GM18858 (cell line): ENCODE measurements around the gene KIR3DL3.
"Not testable (repeated sequence)": the region's sequence is repeated elsewhere in the genome, so short reads cannot be mapped to it uniquely, and the experiment has no call there.

Source experiments
- ATAC-seq: cut with Tn5 transposase; IDR thresholded peaks from one replicate; pipeline ENCODE4 v1.9.1; 2021; ENCODE audit not compliant: unreplicated experiment

Gene KIR3DL3

DNA sequence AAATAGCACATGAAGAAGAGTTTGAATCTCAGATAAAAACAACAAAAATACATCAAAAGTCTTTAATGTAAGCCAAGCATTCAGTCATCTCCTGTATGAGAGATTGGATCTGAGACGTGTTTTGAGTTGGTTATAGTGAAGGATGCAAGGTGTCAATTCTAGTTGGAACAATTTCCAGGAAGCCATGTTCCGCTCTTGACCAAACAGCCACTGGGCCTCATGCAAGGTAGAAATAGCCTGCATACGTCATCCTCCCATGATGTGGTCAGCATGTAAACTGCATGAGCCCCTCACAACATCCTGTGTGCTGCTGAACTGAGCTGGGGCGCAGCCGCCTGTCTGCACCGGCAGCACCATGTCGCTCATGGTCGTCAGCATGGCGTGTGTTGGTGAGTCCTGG lies at the start of gene KIR3DL3:
KIR3DL3 (plus strand) TSS at position 301 of the 400 bp plus-strand sequence; CDS start at position 356, 55 bp downstream.
- ATAC-seq = no peak

DNA sequence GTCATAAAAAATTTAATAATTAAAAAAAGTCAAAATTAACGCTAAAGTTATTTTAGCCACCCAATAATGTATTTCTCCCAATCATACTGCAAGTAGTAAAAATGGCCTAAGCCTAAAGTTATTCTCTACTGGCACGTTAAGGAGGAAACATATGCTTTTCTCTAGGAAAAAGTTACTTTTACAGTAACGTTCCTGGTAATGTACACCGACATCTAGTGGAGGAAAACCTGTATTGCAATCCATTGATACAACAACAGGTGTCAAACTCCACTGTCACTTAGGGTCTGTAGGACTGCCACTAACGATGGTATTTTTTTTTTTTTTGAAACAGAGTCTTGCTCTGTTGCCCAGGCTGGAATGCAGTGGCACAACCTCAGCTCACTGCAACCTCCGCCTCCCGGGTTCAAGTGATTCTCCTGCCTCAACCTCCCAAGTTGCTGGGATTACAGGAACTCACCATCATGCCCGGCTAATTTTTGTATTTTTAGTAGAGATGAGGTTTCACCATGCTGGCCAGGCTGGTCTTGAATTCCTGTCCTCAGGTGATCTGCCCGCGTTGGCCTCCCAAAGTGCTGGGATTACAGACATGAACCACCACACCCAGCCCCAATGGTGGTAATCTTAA lies 47.9 kb upstream of the KIR3DL3 start:
- not testable (repeated sequence) for ATAC-seq

DNA sequence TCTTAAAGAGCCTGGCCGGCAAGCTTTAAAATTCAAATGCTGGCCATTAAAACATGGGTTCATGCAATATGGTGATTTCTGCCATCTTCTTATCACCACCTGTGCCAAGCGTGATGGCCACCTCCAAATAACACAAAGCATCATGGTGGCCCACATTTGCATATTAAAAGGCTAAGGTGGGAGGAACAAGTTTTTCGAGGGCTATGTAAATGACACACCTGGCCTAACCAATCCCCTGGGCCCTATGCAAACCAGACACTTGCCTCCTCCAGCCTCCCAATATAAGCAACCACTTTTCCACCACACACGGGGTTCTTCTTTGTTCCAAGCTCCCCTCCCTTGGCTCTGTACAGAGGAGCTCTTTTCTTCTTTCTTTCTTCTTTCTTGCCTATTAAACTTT lies 47.0 kb upstream of the KIR3DL3 start:
- no peak for ATAC-seq

DNA sequence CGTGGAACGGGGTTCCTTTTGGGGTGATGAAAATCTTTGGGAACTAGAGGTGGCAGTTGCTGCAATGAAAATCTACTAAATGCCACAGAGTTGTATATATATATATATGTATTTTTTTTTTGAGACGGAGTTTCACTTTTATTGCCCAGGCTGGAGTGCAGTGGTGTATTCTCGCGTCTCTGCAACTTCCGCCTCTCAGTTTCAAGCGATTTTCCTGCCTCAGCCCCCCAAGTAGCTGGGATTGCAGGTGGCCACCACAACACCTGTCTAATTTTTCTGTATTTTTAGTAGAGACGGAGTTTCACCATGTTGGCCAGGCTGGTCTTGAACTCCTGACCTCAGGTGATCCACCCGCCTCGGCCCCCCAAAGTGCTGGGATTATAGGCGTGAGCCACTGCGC lies 42.6 kb upstream of the KIR3DL3 start:
- not testable (repeated sequence) for ATAC-seq

DNA sequence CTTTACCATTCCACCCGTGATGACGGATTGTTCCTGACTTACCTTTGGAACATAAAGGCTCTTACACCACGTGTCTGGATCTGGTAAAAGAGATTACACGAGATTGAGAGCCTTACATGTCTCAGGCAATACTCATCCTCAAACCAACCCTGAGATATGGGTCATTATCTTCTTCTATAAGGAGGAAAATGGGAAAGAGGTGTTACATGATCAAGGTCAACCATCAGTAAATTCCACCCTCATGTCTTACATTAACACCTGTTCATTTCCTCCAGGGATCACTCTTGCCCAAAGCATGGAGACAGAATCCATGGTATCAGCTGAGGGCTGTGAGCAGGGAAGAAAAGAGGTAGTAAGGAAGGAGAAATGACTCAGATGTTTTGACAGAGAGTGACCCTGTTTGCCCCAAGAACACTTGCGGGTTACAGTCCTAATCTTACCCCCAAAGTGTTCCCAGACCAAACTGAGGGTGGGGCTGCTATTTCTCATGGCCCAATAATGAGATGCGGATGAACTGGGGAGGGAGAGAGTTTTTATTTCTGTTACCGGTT lies 41.9 kb upstream of the KIR3DL3 start:
- no peak for ATAC-seq

DNA sequence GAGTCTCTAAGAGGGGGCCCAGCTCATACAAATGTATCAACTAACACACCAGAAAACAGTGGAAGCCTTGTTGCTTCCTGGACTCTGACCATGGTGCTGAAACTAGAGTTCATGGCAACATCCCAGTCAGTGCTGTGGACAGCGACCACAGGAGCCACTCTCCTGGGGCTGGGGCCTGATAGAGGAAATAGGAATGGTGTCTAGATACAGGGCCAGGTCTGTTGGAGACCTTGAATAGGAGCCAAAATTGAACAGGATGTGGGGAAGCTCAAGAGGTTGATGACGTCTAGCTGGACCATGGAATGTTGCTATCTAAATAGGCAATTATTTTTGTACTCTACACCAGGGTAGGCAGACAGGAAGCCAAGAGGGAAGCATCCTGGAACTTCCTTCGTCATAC lies 39.7 kb upstream of the KIR3DL3 start:
- ATAC-seq = no peak

DNA sequence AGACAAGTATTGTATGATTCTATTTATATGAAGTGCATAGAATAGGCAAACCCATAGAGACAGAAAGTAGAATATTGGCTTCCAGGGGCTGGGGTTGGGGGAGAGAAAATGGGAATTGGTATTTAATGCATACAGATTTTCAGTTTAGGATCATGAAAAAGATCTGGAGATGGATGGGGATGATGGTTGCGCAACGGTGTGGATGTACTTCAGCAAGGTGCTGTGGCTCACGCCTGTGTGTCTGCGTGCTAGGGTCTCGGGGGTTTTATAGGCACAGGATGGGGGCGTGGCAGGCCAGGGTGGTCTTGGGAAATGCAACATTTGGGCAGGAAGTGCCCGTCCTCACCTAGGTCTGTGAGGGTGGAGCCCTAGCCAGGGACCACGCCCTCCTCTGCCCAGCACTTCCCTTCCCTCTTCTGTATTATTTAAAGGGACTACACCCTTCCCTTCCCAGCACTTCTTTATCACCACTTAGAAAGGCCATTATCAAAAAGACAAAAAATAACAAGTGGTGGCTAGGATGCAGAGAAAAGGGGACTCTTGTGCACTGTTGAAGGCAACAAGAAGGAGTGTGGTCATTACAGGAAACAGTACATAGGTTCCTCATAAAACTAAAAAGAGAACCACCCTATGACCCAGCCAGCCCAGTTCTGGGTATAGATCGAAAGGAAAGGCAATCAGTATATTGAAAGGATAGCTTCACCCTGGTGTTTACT lies 32.5 kb upstream of the KIR3DL3 start:
- no peak for ATAC-seq

DNA sequence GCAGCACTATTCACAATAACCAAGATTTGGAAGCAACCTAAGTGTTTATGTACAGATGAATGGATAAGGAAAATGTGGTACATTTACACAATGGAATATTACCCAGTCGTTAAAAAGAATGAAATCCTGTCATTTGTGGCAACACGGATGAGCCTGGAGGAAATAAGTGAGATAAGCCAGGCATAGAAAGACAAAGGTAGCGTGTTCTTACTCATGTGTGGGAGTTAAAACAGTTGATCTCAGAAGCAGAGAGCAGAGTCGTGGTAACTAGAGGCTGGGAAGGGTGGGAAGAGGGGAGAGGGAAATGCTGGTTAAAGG lies 32.0 kb upstream of the KIR3DL3 start:
- no peak for ATAC-seq

DNA sequence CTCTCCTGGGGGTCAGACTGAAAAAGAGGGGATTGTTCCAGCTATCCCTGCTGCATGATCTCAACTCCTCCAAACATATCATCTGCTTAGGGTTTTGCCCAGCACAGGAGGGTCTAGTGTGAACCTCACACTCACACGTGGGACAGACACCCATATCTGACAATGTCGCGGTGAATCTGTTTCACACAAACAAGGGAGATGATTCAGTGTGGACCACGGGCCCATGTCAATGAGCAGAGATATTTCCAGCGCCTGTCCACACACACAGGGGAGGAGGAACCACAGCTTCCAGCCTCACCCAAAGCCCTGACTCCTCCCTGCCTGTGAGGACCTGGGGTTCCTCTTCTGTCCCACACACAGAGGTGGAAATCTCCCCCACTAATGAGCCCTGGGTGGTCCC lies 29.6 kb upstream of the KIR3DL3 start:
- no peak for ATAC-seq

DNA sequence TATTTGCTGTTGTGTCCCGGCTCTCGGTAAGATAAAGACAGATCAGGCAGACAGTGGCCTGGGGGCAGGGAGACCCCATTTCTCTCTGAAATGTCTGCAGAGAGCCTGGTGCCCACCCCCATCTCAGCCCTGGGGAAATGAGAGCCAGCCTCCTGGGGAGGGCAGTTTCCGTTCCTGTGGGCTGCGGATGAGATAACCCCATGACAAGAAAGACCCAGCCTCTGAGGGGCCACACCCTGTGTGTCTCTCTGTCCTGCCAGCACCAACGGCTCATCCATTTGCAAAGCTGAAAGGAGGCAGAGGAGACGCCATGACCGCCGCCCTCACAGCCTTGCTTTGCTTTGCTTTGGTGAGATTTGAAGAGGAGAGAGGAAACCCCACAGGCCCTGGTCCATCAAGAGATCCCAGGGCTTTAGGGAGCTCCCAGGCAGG lies 28.1 kb upstream of the KIR3DL3 start:
- no peak for ATAC-seq

DNA sequence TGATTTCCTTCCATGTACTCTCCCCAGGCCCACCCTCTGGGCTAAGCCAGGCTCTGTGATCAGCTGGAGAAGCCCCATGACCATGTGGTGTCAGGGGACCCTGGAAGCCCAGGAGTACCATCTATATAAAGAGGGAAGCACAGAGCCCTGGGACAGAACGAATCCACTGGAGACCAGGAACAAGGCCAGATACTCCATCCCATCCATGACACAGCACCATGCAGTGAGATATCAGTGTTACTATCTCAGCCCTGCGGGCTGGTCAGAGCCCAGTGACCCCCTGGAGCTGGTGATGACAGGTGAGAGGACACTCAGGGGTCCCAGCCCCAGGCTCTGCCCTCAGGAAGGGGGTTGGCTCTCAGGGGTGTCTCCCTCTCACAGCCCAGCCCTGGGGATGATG lies 27.5 kb upstream of the KIR3DL3 start:
- ATAC-seq = no peak

DNA sequence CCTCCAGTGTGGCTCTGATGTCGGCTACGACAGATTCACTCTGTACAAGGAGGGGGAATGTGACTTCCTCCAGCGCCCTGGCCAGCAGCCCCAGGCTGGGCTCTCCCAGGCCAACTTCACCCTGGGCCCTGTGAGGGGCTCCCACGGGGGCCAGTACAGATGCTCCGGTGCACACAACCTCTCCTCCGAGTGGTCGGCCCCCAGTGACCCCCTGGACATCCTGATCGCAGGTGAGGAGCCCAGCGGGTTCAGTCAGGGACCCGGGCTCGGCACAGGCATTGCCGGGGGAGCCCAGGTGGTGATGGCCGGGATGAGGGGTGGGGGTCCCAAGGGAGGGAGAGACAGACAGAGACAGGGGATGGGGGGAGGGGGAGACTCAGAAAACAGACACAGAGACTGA lies 26.5 kb upstream of the KIR3DL3 start:
- ATAC-seq = not testable (repeated sequence)

DNA sequence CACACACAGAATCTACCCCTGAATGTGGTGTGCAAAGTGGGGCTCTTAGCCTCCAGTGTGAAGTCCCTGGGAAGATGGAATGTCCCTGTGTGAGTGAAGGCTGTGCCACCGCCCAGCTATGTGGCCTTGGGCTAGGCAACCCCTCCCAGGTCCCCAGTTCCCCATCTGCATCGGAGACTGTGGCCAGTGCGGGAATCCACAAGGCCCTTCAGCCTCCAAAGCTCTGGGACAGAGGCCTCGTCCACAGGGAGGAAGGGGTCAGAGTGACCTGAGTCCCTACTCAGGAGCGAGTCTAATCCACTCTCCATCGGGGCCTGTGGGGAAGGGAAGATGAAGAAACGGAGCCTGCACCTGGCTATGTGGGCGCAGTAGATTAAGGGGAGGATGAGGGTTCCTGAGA lies 19.3 kb upstream of the KIR3DL3 start:
- no peak for ATAC-seq

DNA sequence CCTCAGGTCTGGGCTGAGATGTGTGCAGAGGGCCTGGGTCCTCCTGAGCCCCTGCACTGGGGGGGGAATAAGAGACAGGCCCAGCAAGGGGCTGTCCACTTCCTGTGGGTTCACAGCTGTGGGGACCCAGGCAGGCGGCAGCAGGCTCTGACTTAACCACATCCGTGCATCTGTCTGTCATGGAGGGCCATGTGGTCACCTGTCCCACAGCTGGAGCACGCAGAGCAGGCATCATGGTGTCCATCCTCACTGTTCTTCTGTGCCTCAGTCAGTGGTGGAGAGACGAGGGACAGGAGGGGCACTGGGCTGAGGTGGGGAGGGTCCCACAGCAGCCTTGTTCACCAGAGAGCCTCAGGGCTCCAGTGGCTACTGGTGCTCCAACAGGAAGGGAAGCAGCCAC lies 16.3 kb upstream of the KIR3DL3 start:
- ATAC-seq = no peak

DNA sequence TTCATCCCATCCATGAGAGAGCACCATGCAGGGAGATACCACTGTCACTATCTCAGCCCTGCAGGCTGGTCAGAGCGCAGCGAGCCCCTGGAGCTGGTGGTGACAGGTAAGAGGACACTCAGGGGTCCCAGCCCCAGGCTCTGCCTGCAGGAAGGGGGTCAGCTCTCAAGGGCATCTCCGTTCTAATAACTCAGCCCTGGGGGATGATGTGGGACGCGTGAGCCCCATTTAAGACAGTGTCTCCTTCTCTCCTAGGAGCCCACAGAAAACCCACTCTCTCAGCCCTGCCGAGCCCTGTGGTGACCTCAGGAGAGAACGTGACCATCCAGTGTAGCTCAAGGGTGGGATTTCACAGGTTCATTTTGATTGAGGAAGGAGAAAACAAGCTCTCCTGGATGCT lies 15.5 kb upstream of the KIR3DL3 start:
- no peak for ATAC-seq

DNA sequence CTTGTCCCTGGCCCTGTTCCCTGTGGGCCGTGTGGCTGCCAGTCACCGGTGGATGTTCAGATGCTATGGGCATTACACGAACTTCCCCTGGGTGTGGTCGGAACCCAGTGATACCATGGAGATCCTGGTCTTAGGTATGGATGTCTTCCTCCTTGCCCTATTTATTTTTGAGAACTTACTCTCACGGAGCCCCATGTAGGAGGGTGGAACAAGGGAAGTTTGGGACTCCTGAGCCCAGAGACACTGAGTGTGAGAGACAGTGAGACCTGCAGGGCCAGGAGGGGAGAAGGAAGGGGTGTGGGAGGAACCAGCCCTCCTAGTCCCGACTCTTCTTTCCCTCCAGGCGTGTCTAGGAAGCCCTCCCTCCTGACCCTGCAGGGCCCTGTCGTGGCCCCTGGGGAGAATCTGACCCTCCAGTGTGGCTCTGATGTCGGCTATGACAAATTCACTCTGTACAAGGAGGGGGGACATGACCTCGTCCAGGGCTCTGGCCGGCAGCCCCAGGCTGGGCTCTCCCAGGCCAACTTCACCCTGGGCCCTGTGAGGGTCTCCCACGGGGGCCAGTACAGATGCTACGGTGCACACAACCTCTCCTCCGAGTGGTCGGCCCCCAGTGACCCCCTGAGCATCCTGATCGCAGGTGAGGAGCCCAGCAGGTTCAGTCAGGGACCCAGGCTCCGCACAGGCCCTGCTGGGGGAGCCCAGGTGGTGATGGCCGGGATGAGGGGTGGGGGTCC lies 14.9 kb upstream of the KIR3DL3 start:
- no peak for ATAC-seq

DNA sequence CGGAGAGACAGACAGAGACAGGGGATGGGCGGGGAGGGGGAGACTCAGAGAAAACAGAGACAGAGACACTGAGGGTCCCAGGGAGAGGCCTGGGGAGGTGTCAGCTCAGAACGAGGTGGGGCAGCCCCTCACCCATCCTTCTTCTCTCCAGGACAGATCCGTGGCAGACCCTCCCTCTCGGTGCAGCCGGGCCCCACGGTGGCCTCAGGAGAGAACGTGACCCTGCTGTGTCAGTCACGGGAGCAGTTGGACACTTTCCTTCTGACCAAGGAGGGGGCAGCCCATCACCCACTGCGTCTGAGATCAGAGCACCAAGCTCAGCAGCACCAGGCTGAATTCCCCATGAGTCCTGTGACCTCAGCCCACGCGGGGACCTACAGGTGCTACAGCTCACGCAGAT lies 14.3 kb upstream of the KIR3DL3 start:
- ATAC-seq = not testable (repeated sequence)

DNA sequence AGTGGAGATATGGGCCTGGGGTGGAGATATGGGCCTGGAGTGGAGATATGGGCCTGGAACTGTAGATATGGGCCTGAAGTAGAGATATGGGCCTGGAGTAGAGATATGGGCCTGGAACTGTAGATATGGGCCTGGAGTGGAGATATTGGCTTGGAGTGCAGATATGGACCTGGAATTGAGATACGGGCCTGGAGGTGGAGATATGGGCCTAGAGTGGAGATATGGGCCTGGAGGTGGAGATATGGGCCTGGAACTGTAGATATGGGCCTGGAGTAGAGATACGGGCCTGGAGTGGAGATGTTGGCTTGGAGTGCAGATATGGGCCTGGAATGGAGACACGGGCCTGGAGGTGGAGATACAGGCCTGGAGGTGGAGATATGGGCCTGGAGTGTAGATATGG lies 402 bp downstream of the KIR3DL3 start:
- no peak for ATAC-seq

DNA sequence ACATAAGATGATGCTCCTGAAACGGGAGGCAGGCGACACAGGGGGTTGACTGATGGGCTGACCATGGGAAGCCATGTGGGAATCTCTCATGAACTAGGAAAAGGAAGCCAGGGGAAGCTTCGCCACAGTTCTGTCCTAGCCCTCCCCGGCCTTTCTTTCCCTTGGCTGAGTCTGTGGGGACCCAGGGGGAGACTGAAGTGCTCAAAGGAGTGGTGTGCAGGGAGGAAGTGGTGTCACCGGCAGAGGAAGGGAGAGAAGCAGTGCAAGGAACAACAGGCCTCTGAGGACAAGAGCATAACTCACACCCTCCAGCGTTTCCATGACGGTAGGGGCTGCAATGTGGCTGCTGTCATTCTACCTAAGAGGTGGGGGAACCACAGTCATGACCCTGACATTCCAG lies 1.1 kb downstream of the KIR3DL3 start:
- ATAC-seq = no peak

DNA sequence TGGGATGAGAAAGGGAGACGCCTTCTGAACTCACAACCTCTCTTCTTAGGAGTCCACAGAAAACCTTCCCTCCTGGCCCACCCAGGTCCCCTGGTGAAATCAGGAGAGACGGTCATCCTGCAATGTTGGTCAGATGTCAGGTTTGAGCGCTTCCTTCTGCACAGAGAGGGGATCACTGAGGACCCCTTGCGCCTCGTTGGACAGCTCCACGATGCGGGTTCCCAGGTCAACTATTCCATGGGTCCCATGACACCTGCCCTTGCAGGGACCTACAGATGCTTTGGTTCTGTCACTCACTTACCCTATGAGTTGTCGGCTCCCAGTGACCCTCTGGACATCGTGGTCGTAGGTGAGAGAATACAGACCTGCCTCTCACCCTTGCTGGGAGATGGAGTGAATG lies 3.3 kb downstream of the KIR3DL3 start:
- ATAC-seq = no peak

DNA sequence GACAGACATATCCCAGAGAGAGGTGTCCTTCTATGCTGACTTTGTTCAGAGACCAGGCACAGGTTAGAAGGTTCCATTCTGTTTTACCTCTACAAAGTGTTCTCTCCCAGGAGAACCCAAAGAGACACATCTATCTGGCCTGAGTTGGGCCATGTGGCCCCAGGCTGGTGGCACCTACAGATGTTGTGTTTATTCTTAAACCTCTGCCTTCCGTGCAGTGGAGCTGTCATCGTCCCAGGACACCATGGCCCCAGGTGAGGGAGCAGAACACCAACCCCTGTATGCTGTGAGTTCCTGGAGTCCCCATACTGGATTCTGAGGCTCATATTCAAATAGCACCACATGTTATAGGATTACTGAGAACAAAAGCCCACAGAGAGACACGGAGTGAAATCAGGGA lies 3.9 kb downstream of the KIR3DL3 start:
- ATAC-seq = no peak
